Progenitor cell of endocrine pancreas (in vitro differentiated cells): Measurements from ENCODE around the gene CCHCR1. TPM values are rescaled to one million over a fixed set of nuclear protein-coding genes. Genes with fewer than 3 reads are reported as not detected.
A peak's percentile ranks its signal among the peaks of the same experiment; 100 is the strongest.
"Not testable (repeated sequence)": the region's sequence is repeated elsewhere in the genome, so short reads cannot be mapped to it uniquely, and the experiment has no call there.

Source experiments
- DNase-seq: peaks from one replicate; pipeline ENCODE4 v3.0.0; 2021; ENCODE audit warnings: low spot score; ENCODE audit not compliant: unreplicated experiment
- H3K27ac Mint-ChIP-seq: 2 replicates; pipeline ENCODE4 v1.8.0; 2021; ENCODE audit warnings: mild to moderate bottlenecking, moderate library complexity, mixed read lengths
- H3K27me3 Mint-ChIP-seq: 2 replicates; pipeline ENCODE4 v1.8.0; 2021; ENCODE audit warnings: mixed read lengths
- H3K36me3 Mint-ChIP-seq: 2 replicates; pipeline ENCODE4 v1.8.0; 2022; ENCODE audit warnings: mixed read lengths; ENCODE audit not compliant: insufficient read depth
- H3K4me1 Mint-ChIP-seq: 2 replicates; pipeline ENCODE4 v1.8.0; 2021; ENCODE audit warnings: low read depth, mixed read lengths
- H3K4me3 Mint-ChIP-seq: 2 replicates; pipeline ENCODE4 v1.8.0; 2021; ENCODE audit warnings: low read depth, mild to moderate bottlenecking, moderate library complexity, mixed read lengths
- H3K9me3 Mint-ChIP-seq: 2 replicates; pipeline ENCODE4 v1.8.0; 2021; ENCODE audit warnings: low read depth, mixed read lengths
- total RNA-seq: library from RNA; stranded (reverse); gene quantifications from 2 replicates; pipeline ENCODE4 v1.2.1, GENCODE V29; 2021
- TF ChIP-seq, protein P1 (sequence below): fragments of 200-600 bp; sonication (generic); IDR thresholded peaks from one replicate; pipeline ENCODE4 v1.5.0; 2021; ENCODE audit warnings: antibody characterized with exemption, mild to moderate bottlenecking; ENCODE audit not compliant: unreplicated experiment

Gene CCHCR1
- total RNA-seq, 1 donor from 2014 or later = 47.2 TPM

DNA sequence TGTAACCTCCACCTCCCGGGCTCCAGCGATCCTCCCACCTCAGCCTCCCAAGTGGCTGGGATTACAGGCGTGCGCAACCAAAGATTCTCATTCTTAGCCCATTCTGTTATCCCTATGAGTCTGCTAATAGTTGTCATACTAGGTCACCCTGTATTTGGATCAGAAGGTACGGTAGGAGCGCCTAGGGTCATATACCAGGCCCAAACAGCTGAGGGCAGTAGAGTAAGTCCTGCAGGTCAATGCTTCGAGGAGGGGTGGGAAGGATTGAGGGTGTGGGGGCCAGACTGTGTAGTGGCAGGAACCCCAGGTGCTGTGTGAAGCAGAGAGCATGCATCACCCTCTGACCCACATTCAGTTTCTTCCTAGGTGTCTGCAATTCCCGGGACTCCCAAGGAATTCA lies 35.6 kb upstream of the CCHCR1 start:
- Mint-ChIP-seq H3K4me1 (peaks cover 3% of the 10 kb centered on the region), H3K27me3 (no peaks in the 10 kb centered on the region), H3K27ac (no peak overlapping the region), H3K4me3 (no peak overlapping the region), H3K9me3 (peaks cover 3% of the 10 kb centered on the region), H3K36me3 (peaks cover 2% of the 10 kb centered on the region)
- DNase-seq = no peak
- TF ChIP-seq, protein P1, sequence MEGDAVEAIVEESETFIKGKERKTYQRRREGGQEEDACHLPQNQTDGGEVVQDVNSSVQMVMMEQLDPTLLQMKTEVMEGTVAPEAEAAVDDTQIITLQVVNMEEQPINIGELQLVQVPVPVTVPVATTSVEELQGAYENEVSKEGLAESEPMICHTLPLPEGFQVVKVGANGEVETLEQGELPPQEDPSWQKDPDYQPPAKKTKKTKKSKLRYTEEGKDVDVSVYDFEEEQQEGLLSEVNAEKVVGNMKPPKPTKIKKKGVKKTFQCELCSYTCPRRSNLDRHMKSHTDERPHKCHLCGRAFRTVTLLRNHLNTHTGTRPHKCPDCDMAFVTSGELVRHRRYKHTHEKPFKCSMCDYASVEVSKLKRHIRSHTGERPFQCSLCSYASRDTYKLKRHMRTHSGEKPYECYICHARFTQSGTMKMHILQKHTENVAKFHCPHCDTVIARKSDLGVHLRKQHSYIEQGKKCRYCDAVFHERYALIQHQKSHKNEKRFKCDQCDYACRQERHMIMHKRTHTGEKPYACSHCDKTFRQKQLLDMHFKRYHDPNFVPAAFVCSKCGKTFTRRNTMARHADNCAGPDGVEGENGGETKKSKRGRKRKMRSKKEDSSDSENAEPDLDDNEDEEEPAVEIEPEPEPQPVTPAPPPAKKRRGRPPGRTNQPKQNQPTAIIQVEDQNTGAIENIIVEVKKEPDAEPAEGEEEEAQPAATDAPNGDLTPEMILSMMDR = no peak

DNA sequence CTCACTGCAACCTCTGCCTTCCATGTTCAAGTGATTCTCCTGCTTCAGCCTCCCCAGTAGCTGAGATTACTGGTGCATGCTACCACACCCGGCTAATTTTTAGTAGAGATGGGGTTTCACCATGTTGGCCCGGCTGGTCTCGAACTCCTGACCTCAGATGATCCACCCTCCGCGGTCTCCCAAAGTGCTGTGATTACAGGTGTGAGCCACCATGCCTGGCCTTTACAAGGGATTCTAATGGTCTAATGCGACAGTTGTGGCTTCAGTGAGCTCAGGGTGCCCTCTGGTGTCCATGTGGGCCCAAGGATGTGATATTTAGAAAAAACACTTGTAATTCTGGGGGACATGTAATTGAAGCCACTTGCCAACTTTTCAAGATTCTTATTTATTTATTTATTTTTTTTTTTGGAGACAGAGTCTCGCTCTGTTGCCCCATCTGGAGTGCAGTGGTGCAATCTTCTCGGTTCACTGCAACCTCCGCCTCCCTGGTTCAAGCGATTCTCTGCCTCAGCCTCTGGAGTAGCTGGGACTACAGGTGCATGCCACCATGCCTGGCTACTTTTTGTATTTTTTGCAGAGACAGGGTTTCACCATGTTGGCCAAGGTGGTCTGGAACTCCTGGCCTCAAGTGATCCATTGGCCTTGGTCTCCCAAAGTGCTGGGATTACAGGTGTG lies 35.0 kb upstream of the CCHCR1 start:
- TF ChIP-seq, protein P1 = peak; percentile 65
- not testable (repeated sequence) for H3K36me3 Mint-ChIP-seq, H3K9me3 Mint-ChIP-seq, H3K4me3 Mint-ChIP-seq, H3K4me1 Mint-ChIP-seq, H3K27me3 Mint-ChIP-seq
- peak overlapping the region; percentile 67 for H3K27ac Mint-ChIP-seq
- peak; percentile 26 for DNase-seq

DNA sequence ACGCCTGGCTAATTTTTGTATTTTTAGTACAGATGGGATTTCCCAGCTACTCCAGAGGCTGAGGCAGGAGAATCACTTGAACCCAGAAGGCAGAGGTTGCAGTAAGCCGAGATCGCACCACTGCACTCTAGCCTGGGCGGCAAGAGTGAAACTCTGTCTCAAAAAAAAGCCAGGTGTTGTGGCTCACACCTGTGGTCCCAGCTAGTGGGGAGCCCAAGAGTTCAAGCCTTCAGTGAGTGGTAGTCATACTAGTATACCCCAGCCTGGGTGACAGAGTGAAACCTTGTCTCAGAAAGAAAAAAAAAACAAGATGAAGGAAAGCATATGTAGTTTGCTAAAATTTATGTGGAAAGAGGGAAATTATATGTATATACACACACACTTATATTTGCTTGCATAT lies 32.9 kb upstream of the CCHCR1 start:
- TF ChIP-seq, protein P1 = no peak
- no peak for DNase-seq
- no peaks in the 10 kb centered on the region for H3K9me3 Mint-ChIP-seq
- no peaks in the 10 kb centered on the region for H3K36me3 Mint-ChIP-seq
- no peak overlapping the region for H3K4me3 Mint-ChIP-seq
- no peaks in the 10 kb centered on the region for H3K27me3 Mint-ChIP-seq
- peaks cover 6% of the 10 kb centered on the region for H3K4me1 Mint-ChIP-seq
- no peak overlapping the region for H3K27ac Mint-ChIP-seq

DNA sequence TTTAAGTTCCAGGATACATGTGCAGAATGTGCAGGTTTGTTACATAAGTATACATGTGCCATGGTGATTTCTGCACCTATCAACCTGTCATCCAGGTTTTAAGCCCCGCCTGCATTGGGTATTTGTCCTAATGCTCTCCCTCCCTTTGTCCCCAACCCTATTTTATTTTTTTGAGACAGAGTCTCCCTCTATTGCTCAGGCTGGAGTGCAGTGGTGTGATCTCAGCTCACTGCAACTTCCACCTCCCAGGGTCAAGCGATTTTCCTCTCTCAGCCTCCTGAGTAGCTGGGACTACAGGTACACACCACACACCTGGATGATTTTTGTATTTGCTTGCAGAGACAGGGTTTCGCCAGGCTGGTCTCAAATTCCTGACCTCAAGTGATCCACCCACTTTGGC lies 31.6 kb upstream of the CCHCR1 start:
- not testable (repeated sequence) for H3K27me3 Mint-ChIP-seq, DNase-seq, H3K27ac Mint-ChIP-seq, H3K4me3 Mint-ChIP-seq, H3K9me3 Mint-ChIP-seq, H3K4me1 Mint-ChIP-seq, H3K36me3 Mint-ChIP-seq

DNA sequence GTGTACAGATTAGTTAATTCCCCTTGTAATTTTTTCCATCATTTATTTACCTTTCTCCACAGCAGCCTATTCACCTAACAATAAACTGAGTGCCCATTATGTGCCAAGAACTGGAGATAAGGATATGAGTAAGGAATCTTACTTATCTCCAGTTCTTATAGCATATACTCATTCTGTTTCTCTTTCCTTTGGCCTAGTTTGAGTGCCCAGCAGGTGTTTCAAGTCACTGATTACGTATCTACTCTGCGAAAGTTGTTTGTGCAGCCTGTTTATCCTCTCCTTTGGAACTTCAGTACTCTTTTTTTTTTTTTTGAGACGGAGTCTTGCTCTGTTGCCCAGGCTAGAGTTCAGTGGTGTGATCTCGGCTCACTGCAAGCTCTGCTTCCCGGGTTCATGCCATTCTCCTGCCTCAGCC lies 30.2 kb upstream of the CCHCR1 start:
- no peak for DNase-seq
- Mint-ChIP-seq H3K36me3 (no peaks in the 10 kb centered on the region), H3K27me3 (no peaks in the 10 kb centered on the region), H3K4me3 (no peak overlapping the region), H3K9me3 (no peaks in the 10 kb centered on the region), H3K4me1 (peaks cover 8% of the 10 kb centered on the region), H3K27ac (no peak overlapping the region)
- TF ChIP-seq, protein P1 = no peak

DNA sequence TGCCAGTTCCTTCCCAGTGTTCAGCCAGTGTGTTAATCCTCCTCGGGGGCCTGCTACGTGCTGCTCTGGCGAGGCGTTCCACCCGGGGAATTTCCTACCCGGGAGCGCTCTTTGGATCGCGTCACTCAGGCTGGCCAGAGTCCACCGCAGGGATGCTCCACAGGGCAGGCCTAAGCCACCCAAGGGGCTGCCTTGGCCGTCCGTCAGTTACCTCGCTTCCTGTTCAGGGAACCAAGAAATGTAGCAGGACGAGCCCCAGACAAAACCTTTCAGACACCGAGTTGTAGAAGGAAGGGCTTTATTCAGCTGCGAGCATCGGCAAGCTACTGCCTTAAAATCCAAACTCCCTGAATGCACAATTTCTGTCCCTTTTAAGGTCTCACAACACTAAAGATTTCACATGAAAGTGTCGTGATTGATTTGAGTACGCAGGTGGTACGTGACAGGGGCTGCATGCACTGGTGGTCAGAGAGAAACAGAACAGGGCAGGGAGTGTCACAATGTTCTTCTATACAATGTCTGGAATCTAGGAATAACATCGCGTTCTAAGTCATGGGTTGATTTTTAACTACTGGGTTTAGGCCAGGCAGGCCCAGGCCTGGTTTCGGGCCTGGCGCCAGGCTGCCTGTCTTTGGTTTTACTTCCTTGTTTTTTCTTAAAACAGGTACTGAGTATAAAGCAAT lies 28.6 kb upstream of the CCHCR1 start:
- Mint-ChIP-seq H3K36me3 (no peaks in the 10 kb centered on the region), H3K27me3 (no peaks in the 10 kb centered on the region), H3K27ac (peak overlapping the region; percentile 75), H3K4me3 (no peak overlapping the region), H3K4me1 (peaks cover 8% of the 10 kb centered on the region), H3K9me3 (no peaks in the 10 kb centered on the region)
- TF ChIP-seq, protein P1 = no peak
- no peak for DNase-seq

DNA sequence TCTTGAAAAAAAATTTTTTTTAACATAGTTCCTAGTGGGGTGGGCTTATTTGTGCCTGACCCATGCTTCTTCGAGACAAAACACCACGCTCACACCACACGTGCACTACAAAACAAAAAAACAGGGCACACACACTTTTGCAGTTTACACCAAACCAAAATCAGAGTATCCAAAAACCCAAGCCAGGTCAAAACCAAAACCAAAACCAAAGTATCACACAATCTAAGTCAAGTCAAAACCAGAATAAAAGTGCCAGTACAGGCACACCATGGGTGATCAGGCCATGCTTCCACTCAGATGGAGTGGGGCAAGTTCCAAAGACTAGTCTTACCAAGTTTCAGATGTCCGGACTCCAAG lies 28.1 kb upstream of the CCHCR1 start:
- H3K4me3 Mint-ChIP-seq, DNase-seq: not testable (repeated sequence)

DNA sequence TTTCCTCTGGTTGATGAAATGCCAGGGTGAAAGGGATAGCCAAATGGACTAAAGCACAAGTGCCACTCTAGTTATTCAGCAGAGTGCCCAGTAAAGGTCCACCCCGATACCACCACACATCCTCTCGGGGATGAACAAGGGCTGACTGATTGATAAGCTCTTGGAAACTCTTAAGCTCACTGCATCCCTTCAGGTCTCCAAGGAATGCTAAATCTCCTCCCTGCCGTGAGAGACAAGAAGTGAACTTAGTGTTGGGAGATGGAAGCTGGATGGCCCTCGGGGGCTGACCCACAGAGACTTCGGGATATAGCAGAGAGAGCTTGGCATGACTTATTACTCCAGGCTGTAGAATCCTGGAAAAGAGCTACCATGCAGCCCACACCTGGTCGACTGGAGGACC lies 26.3 kb upstream of the CCHCR1 start:
- not testable (repeated sequence) for H3K9me3 Mint-ChIP-seq, H3K27ac Mint-ChIP-seq, H3K4me3 Mint-ChIP-seq, H3K36me3 Mint-ChIP-seq, H3K27me3 Mint-ChIP-seq, H3K4me1 Mint-ChIP-seq, DNase-seq

More for the DNA sequence above, 28.1 kb upstream of the CCHCR1 start:
- not testable (repeated sequence) for H3K4me1 Mint-ChIP-seq, H3K27me3 Mint-ChIP-seq, H3K27ac Mint-ChIP-seq, H3K36me3 Mint-ChIP-seq, H3K9me3 Mint-ChIP-seq
